Loucy (cell line): ENCODE data around the gene UBXN7.

Experiments used
- EZH2phosphoT487 ChIP-seq: fragments of 200-600 bp; IDR thresholded peaks from 2 replicates; pipeline ENCODE4 v1.6.1; 2018; ENCODE audit warnings: antibody characterized with exemption, mild to moderate bottlenecking, moderate library complexity, borderline replicate concordance
- TF ChIP-seq, protein P1 (sequence below): fragments of 200-600 bp; sonication (generic); conservative IDR thresholded peaks from 2 replicates; pipeline ENCODE4 v1.5.1; 2014; ENCODE audit warnings: mild to moderate bottlenecking, antibody characterized with exemption, low read length

DNA sequence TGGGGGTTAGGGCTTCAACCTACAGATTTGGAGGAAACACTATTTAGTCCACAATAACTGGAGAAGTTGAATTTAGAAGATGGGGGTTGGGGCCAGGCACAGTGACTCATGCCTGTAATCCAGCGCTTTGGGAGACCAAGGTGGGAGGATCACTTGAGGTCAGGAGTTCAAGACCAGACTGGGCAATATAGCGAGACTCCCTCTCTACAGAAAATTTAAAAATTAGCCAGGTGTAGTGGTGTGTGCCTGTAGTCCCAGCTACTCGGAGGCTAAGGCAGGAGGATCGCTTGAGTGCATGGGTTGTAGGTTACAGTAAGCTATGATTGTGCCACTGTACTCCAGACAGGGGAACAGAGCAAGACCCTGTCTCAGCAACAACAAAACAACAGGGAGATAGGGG, 109.2 kb downstream of the UBXN7 start:
- TF ChIP-seq, protein P1, sequence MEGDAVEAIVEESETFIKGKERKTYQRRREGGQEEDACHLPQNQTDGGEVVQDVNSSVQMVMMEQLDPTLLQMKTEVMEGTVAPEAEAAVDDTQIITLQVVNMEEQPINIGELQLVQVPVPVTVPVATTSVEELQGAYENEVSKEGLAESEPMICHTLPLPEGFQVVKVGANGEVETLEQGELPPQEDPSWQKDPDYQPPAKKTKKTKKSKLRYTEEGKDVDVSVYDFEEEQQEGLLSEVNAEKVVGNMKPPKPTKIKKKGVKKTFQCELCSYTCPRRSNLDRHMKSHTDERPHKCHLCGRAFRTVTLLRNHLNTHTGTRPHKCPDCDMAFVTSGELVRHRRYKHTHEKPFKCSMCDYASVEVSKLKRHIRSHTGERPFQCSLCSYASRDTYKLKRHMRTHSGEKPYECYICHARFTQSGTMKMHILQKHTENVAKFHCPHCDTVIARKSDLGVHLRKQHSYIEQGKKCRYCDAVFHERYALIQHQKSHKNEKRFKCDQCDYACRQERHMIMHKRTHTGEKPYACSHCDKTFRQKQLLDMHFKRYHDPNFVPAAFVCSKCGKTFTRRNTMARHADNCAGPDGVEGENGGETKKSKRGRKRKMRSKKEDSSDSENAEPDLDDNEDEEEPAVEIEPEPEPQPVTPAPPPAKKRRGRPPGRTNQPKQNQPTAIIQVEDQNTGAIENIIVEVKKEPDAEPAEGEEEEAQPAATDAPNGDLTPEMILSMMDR = no peak
- TF ChIP-seq EZH2phosphoT487 = no peak
